ENCODE results near the gene LY86.
"Not testable (repeated sequence)": the region's sequence is repeated elsewhere in the genome, so short reads cannot be mapped to it uniquely, and the experiment has no call there.

The LY86 gene

GRCh38 chr6:6596529-6597328, 8.2 kb downstream of the LY86 start:
- no peak for DNase-seq (ENCODE audit: low spot score)

DNA sequence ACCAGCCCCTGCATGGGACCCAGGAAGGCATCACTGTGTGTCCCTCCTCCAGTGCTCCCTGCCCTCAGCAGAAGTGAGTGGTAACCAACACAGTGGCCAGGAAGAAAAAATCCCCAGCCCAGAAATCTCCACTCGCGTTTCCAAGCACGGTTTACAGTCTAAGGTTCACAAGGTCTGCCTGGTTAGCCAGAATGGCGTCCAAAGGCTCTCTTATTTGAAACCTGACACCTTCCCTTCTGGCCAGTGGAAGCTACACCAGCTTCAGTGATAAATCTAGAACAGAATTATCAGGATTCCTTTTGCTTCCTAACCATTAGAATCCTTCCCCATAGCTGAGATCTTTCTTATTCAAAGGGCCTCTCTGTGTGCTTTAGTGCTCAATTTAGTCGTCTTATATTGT, 9.2 kb downstream of the LY86 start:
- DNase-seq (ENCODE audit: low spot score), result no peak

DNA sequence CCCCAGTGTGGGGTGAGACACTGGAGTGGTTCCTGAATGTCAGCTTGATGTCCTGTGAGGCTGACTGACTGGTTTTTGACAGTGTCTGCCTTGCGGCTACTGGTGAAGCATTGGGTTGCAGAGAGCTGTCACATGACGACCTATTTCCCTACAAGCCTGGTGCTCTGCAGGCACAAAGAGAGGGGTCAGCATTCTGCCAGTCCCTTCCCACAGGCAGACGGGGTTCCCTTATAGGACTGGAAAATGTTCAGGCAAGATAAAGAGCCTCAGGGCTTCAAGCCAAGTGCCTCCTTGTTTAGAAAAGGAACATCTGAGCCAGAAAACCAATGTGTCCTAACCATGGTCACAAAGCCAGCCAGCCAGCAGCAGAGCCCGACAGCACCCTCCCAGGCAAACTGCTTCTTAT, 11.0 kb downstream of the LY86 start:
- no peak for DNase-seq (ENCODE audit: low spot score)

- no peak for DNase-seq (ENCODE audit: low spot score)
Observed at GRCh38 chr6:6600875-6601274, 12.4 kb downstream of the LY86 start.

GRCh38 chr6:6602262-6602661, 13.7 kb downstream of the LY86 start:
- no peak for DNase-seq (ENCODE audit: low spot score)

GRCh38 chr6:6603317-6603716, 14.8 kb downstream of the LY86 start:
- no peak for DNase-seq (ENCODE audit: low spot score)

- DNase-seq (ENCODE audit: low spot score), result no peak
Observed at GRCh38 chr6:6604015-6604414, 15.5 kb downstream of the LY86 start.

- DNase-seq (ENCODE audit: low spot score), result no peak
Observed at GRCh38 chr6:6604566-6604965, 16.0 kb downstream of the LY86 start.

- no peak for DNase-seq (ENCODE audit: low spot score)
Observed at GRCh38 chr6:6605873-6606272, 17.4 kb downstream of the LY86 start.

GRCh38 chr6:6606391-6607030, 18.0 kb downstream of the LY86 start:
- not testable (repeated sequence) for DNase-seq (ENCODE audit: low spot score)

GRCh38 chr6:6609450-6609849, 20.9 kb downstream of the LY86 start:
- no peak for DNase-seq (ENCODE audit: low spot score)

- DNase-seq (ENCODE audit: low spot score), result no peak
Observed at GRCh38 chr6:6610031-6610591, 21.6 kb downstream of the LY86 start.

GRCh38 chr6:6611486-6611885, 23.0 kb downstream of the LY86 start:
- no peak for DNase-seq (ENCODE audit: low spot score)

DNA sequence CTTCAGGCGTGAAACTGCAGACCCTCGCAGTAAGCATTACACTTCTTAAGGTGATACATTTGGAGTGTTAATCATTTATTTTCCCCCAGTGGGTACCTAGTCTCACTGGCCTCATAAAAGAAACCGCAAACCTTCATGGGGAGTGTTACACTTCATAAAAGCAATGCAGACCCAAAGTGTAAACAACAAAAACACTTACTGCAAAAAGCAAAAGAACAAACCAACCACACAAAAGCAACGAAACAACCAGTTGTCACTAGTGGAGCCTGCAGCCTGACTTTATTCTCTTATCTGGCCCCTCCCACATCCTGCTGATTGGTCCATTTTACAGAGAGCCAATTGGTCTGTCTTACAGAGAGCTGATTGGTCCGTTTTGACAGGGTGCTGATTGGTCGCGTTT, 23.8 kb downstream of the LY86 start:
- no peak for DNase-seq (ENCODE audit: low spot score)

GRCh38 chr6:6613103-6613718, 24.7 kb downstream of the LY86 start:
- not testable (repeated sequence) for DNase-seq (ENCODE audit: low spot score)

DNA sequence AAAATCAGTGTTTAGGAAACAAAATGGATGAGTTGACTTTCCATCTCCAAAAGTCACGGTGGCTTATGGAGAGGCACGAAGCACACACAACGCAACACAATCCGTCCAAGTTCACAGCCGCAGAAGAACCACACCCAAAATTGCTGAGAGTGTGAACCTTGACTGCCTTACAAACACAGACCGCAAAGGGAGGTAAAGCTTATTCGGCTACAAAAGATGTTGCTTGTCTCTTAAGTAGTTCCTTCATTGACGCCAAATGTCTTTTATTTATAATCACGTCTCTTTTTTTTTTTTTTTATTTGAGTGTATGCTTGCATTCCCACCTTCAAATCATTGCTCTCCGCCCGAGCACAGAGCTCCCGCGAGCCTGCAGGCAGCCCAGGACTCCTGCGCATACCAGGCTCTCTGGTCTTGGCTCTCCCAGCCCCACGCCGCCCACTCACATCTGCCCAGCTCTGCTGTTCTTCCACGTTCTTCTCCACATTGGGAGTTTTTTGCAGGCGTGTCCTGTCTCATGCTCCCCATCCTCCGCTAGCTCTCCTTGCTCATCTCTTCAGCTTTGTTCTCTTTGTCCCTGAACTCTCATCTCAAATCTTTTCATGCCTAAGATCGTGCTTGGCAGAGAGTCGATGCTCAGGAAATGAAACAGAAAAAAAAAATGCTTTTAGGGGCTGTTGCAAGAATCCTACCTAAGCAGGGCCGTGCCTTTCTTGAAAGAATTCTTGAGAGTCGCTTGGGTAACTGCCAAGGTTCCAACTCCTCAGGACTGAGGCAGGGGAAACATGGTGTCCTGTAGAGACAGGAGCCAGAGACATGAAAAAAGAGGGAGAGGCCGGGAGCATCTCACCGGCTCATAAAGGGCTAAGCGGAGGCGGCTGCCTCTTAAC, 25.8 kb downstream of the LY86 start:
- DNase-seq (ENCODE audit: low spot score), result no peak

DNA sequence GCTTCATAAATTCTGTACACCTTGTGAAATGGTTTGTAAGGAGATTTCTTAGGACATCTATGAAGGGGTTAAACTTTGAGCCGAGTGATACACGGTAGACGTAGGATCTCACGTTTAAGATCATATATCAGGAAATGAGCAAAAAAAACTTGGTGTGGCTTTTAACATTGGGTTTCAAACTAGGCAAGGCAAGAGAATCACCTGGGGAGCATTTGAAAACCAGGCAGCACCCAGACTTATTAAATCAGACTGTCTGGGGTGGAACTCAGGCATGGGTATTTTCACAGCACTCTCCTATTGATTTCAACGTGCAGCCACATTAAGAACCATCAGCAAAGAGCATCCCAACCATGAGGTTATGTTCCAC, 26.4 kb downstream of the LY86 start:
- DNase-seq (ENCODE audit: low spot score), result no peak

DNA sequence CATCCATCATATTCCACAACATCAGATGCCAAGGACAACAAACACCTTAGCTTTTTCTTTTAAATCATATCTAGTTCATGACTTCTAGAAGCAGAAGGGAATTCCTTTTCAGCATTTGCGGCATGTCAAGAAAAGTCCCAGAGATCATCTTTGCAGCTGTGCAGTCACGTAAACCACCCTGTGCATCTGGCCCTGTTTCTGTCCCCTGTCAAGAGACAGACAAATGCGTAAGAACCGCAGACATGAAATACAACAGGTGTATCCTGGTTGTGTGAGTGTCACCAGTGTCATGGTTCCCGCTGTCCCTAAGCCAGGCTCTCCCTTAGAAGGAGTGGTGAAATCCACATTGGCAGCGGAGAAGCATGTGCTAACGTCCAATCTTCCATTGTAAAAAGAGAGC, 28.1 kb downstream of the LY86 start:
- DNase-seq (ENCODE audit: low spot score), result no peak

DNA sequence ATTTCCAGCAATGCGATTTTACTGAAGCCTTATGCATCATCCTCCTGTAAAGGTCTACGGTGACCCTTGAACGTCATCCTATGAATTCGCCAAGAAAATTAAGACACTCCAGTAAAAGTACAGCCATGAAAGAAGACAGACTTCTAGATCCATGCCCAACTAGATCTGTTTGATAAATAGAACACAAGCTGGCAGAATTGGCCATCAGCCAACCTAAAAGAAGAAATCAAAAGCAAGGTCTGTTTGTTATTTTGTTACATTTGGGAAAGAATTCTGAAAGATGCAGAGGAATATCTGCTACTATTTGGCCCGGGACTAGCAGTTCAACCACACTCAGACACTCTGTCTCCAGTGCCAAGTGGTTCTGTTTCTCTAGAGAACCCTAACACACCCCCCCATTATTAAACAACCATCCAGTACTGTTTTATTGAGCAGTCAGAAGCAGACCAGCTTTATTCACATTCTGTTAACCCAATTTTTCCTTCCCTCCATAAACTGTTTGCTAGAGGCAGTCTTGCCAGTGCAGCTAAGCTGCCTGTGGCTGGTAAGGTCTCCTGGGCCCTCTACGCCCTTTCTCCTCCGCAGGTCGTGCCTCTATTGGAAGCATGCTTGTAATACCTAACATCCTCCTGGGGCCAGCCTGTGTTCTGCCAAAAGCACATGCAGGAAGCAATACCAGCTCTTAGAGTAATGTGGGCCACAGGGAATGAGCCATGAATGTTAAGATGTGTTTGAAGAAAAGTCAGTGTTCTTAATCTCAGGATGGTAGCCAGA, 30.7 kb downstream of the LY86 start:
- DNase-seq (ENCODE audit: low spot score), result no peak

DNA sequence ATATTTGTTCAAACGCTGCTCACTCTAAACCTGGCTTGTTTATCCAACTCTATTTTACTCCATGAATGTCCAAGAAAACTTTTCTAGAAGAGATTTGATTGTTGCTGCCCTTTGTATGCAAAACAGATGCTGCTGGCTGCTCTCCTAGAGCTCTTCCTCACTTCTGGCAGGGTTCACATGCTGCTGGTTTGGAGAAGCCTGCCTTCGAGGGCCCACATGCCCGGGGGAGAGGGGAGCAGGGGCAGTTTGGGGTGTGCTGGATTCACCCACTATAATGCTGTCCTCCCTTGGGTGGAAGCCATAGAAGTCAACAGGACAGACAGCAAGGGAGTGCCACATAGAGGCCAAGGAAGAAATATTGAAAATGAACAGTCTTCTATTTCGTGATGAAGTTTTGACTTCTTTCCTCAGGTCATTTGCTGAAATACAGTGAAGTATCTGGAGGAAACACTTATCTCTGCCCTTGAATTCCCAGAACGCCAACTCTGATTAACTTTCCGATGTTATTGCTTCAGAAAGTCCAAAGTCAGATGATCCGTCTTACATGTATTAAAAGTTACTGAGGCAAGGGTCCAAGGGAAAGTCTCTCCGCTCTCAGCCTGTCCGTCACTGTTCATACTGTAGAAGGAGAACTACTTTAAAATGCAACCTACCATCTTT, 32.4 kb downstream of the LY86 start:
- no peak for DNase-seq (ENCODE audit: low spot score)

GRCh38 chr6:6622501-6622900, 34.0 kb downstream of the LY86 start:
- DNase-seq (ENCODE audit: low spot score), result no peak
